ENCODE results near the gene NRG3.

NRG3 gene

DNA sequence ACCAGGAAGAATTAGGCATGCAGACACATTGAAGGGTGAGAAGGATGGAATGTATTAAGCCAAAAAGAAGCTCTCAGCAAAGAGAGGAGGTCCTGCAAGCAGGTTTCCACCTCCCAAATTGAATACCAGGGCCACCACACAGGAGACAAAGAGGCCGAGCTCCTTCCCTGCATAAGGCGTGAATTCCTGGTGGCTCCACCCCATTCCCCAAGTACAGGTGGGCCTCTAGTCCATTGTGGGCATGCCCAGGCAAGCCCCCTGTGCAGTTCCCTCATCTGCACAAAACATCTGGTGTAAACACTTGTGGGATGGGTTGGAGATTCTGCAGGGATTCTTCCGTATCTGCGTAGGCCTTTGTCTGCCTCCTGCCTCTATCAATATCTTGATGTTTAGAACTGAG, 817.5 kb downstream of the NRG3 start:
- H3K27ac Mint-ChIP-seq, result no peak overlapping the region
- H3K4me3 Mint-ChIP-seq, result no peak overlapping the region
- H3K9me3 Mint-ChIP-seq, result peaks cover 6 to 15% of the 10 kb centered on the region in 2 donors
- H3K27me3 Mint-ChIP-seq, result no peaks in the 10 kb centered on the region
- no peak for ATAC-seq (replicated peaks)
- H3K4me1 Mint-ChIP-seq (ENCODE audit: low read depth in 2 of 2), result no peaks in the 10 kb centered on the region
- no peak for DNase-seq
- no peaks in the 10 kb centered on the region for H3K36me3 Mint-ChIP-seq (ENCODE audit: insufficient read depth)

DNA sequence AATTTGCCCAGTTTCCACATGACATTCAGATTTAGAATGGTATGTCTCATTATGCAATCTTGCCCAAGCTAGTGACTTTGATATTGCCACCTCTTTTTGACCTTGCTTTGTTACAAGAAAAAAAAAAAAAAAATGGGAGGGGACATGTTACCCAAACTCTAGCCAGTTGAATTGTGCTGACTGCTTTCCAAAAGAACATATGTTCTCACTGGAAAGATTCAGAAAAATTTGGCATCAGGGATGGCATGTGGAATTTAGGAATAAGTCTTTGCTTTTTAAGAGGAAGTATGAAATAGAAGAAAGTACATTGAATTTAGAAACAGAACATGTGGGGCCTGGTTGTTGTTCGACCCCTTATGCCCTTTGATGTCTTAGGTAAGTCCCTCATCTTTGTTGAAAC, 846.8 kb downstream of the NRG3 start:
- ATAC-seq (replicated peaks), result no peak
- no peaks in the 10 kb centered on the region for H3K4me1 Mint-ChIP-seq (ENCODE audit: low read depth in 2 of 2)
- H3K4me3 Mint-ChIP-seq, result no peak overlapping the region
- H3K27me3 Mint-ChIP-seq, result no peaks in the 10 kb centered on the region
- H3K27ac Mint-ChIP-seq, result no peak overlapping the region
- DNase-seq, result no peak
- peaks cover 9 to 24% of the 10 kb centered on the region in 2 donors for H3K9me3 Mint-ChIP-seq
- no peaks in the 10 kb centered on the region for H3K36me3 Mint-ChIP-seq (ENCODE audit: insufficient read depth)

DNA sequence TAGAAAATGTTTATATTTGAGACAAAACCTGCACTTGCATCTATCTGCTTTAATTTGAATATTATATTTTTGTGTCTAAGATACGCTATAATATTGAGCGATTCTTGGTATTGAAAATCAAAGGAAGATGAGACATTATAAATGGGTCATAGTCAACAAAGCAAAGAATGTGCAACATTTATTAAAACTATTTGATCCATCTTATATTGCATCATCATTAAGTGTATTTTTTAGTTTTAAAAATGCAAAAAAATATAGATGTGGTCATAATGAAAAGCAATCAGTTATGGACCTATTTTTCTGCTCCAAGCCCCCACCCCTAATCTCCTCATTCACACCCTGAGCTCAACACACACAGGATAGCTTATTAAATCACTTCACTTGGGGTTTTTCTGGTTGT, 847.3 kb downstream of the NRG3 start:
- H3K27me3 Mint-ChIP-seq, result no peaks in the 10 kb centered on the region
- no peaks in the 10 kb centered on the region for H3K36me3 Mint-ChIP-seq (ENCODE audit: insufficient read depth)
- no peak for ATAC-seq (replicated peaks)

DNA sequence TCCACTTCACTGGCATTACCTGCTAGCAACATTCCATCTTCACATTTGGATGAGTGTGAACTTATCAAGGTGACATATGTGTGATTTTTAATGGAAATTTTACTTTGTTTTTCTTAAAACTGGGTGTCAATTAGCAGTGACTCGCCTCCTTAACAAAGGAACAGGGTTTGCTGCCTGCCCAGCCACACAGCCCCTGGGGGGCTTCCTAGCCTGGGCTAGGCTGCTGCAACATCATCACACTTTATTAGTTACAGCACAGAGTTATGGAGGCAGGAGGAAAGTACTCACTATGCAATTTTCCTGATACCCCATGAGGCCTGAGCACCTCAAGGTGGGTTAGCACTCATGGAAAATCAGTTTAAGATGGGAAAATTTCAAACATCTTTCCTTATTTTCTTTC, 861.3 kb downstream of the NRG3 start:
- DNase-seq, result no peak
- Mint-ChIP-seq H3K4me3 (no peak overlapping the region), H3K4me1 (ENCODE audit: low read depth in 2 of 2) (no peaks in the 10 kb centered on the region), H3K27ac (no peak overlapping the region), H3K36me3 (ENCODE audit: insufficient read depth) (no peaks in the 10 kb centered on the region), H3K9me3 (peaks cover 6 to 7% of the 10 kb centered on the region in 2 donors), H3K27me3 (no peaks in the 10 kb centered on the region)
- ATAC-seq (replicated peaks), result no peak

More for the DNA sequence above, 847.3 kb downstream of the NRG3 start:
- DNase-seq, result no peak
- Mint-ChIP-seq H3K9me3 (peaks cover 9 to 26% of the 10 kb centered on the region in 2 donors), H3K4me1 (ENCODE audit: low read depth in 2 of 2) (no peaks in the 10 kb centered on the region), H3K27ac (no peak overlapping the region), H3K4me3 (no peak overlapping the region)

DNA sequence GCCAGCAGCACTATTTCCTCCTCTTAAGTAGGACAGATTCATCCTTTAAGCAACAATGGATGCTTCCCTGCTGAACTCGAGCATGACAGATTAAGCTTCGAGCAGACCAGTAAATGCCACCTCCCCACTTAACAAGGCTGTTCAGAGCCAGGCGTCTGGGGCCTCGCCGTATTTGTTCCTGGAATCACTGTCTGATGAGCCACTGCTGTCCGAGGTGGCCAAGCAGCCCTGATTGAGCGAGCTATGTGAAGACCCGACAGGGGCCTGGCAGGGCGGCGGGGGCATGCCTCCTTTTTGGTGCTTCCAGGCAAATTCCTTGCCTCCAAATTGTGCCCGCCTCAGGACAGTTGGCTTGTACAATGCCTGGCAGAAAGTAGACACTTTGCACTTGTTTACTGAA, 862.6 kb downstream of the NRG3 start:
- Mint-ChIP-seq H3K9me3 (peaks cover 5 to 6% of the 10 kb centered on the region in 2 donors), H3K36me3 (ENCODE audit: insufficient read depth) (no peaks in the 10 kb centered on the region), H3K4me3 (no peak overlapping the region), H3K27me3 (no peaks in the 10 kb centered on the region), H3K27ac (no peak overlapping the region), H3K4me1 (ENCODE audit: low read depth in 2 of 2) (no peaks in the 10 kb centered on the region)
- DNase-seq, result no peak
- no peak for ATAC-seq (replicated peaks)

DNA sequence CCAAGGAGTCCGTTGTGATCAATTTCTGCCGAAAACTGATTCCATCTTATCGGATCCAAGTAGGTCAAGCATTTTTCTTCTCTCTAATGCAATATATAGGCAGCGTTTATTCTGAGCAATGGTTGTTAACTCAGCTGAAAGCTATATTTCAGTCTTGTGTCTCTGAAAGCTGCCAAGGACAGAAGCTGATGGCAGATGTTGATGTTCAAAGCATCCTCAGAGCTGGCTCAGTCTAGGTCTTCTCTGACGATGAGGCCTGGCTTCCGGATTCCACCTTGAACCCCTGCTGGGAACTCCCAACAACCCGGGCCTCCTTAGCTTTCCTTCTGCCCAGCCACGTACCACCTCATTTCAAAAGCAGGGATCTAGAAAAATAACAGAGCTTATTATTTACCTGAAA, 863.6 kb downstream of the NRG3 start:
- no peak overlapping the region for H3K4me3 Mint-ChIP-seq
- H3K27me3 Mint-ChIP-seq, result no peaks in the 10 kb centered on the region
- DNase-seq (no peak), ATAC-seq (replicated peaks) (no peak)
- H3K4me1 Mint-ChIP-seq (ENCODE audit: low read depth in 2 of 2), result no peaks in the 10 kb centered on the region
- H3K36me3 Mint-ChIP-seq (ENCODE audit: insufficient read depth), result no peaks in the 10 kb centered on the region
- H3K9me3 Mint-ChIP-seq, result peaks cover 2 to 3% of the 10 kb centered on the region in 2 donors
- no peak overlapping the region for H3K27ac Mint-ChIP-seq

DNA sequence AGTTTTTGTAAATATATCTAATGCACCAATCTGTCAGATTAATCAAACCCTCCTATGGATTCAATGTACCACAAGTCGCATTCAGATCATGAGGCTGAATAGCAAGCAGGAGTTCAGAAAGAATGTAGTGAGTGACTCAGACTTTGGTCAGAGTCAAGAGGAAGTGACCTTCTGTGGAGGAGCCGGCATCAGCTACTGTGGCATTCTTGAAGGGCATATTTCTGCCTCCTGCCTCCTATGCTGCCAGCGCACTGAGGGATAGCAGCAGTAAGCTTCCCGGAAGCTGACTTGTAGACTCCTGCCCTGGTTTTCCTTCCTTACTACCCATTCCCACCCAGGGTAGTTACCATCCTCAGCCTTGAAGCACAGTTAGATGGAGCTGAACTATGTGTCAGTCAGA, 867.5 kb downstream of the NRG3 start:
- Mint-ChIP-seq H3K4me3 (no peak overlapping the region), H3K27me3 (no peaks in the 10 kb centered on the region), H3K4me1 (ENCODE audit: low read depth in 2 of 2) (no peaks in the 10 kb centered on the region), H3K36me3 (ENCODE audit: insufficient read depth) (no peaks in the 10 kb centered on the region), H3K9me3 (no peaks in the 10 kb centered on the region), H3K27ac (no peak overlapping the region)
- DNase-seq (no peak), ATAC-seq (replicated peaks) (no peak)

DNA sequence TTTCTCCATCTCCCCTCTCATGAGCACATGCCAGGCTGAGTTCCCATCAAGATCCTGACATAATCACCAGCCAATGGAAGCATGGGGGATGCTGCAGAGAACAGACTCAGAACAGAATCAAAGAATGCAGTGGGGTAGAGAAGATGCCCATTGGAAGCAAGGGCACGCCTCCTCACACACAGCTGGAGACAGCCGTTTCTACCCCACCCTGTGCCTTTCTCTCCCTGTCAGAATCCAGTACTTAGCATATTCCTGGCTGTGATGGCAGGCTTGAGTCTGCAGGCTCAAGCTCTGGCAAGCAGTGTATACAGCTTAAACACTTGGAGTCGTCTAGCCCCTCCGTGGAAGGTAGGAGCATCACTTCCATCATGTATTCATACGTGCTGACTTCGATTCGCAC, 867.9 kb downstream of the NRG3 start:
- Mint-ChIP-seq H3K36me3 (ENCODE audit: insufficient read depth) (no peaks in the 10 kb centered on the region), H3K27ac (no peak overlapping the region), H3K4me1 (ENCODE audit: low read depth in 2 of 2) (no peaks in the 10 kb centered on the region), H3K27me3 (no peaks in the 10 kb centered on the region), H3K4me3 (no peak overlapping the region), H3K9me3 (no peaks in the 10 kb centered on the region)
- DNase-seq, result no peak
- no peak for ATAC-seq (replicated peaks)

DNA sequence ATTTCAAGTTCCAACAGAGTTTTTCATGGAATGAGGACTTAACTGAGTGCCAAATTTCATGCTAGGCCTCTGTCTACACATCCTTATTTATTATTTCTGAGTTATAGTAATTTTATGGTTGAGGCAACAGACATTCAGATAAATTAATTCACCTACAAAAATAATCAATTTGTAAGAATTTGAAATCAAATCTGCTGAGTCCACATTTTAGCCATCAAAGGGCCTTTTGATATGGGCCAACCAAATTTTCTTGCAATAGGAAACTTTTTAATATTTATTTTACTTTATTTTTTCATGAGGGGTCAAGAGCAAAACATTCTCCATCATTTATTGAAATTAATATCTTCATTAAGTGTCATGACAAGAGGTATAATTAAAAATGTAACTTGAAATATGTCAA, 875.5 kb downstream of the NRG3 start:
- Mint-ChIP-seq H3K9me3 (peaks cover 0 to 1% of the 10 kb centered on the region in 2 donors), H3K4me1 (ENCODE audit: low read depth in 2 of 2) (no peaks in the 10 kb centered on the region), H3K27me3 (no peaks in the 10 kb centered on the region), H3K4me3 (no peak overlapping the region), H3K27ac (no peak overlapping the region), H3K36me3 (ENCODE audit: insufficient read depth) (no peaks in the 10 kb centered on the region)
- ATAC-seq (replicated peaks) (no peak), DNase-seq (no peak)

DNA sequence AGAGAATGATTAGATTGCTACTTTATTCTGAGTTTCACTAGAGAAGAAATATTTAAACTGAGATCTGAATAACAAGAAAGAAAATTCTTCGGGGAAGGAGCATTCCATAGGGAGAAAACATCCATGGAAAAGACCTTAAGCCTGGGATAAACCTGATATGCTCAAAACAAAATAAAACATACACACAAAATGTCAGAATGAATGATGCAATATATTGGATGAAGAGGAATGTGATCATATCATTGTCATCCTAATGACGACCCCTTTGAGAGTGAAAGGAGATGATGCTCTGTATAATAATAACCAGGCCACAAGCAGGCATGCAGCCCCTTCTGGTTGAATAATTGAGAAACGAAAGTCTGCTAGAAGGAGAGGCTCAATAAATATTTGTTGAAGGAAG, 882.4 kb downstream of the NRG3 start:
- H3K4me1 Mint-ChIP-seq (ENCODE audit: low read depth in 2 of 2), result no peaks in the 10 kb centered on the region
- H3K4me3 Mint-ChIP-seq, result no peak overlapping the region
- peaks cover 3% of the 10 kb centered on the region for H3K36me3 Mint-ChIP-seq (ENCODE audit: insufficient read depth)
- DNase-seq (no peak), ATAC-seq (replicated peaks) (no peak)
- no peaks in the 10 kb centered on the region for H3K27me3 Mint-ChIP-seq
- peaks cover 12 to 15% of the 10 kb centered on the region in 2 donors for H3K9me3 Mint-ChIP-seq
- no peak overlapping the region for H3K27ac Mint-ChIP-seq

DNA sequence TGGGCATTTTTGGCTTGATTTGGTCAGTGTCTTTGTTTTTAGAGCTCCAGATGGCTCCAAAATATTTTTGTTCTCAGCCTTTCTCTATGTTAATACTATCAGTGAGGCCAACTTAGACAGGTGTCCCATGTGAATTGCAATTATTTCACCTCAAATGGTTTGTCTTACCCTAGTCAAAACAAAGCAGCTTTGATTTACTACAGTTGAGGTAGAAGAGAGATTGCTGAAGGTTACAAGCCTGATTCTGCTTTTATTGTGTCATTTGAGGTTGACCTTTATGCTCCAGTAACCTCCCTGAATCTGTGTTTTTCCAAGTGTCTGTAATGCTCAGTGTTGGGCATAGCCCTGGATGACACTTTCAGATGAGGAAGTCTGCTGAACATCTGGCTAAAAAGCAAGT, 882.9 kb downstream of the NRG3 start:
- no peak overlapping the region for H3K27ac Mint-ChIP-seq
- H3K9me3 Mint-ChIP-seq, result peaks cover 12 to 15% of the 10 kb centered on the region in 2 donors
- ATAC-seq (replicated peaks), result no peak
- H3K36me3 Mint-ChIP-seq (ENCODE audit: insufficient read depth), result peaks cover 3% of the 10 kb centered on the region
- H3K27me3 Mint-ChIP-seq, result no peaks in the 10 kb centered on the region
- no peak overlapping the region for H3K4me3 Mint-ChIP-seq
- DNase-seq, result no peak
- H3K4me1 Mint-ChIP-seq (ENCODE audit: low read depth in 2 of 2), result no peaks in the 10 kb centered on the region

DNA sequence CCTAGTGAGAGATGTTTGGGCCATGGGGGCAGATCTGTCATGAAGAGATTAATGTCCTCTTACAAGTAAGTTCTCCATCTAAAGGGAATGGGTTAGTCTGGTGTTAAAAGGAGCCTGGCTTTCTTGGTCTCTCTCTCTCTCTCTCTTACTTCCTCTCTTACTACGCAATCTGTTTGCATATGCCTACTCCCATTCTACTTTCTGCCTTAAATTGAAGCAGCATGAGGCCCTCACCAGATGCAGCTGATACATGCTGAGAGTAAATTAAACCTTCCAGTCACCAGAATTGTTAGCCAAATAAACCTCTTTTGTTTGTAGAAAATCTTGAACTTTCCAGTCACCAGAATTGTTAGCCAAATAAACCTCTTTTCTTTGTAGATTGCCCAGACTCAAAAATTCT, 884.1 kb downstream of the NRG3 start:
- H3K4me3 Mint-ChIP-seq, result no peak overlapping the region
- peaks cover 3% of the 10 kb centered on the region for H3K36me3 Mint-ChIP-seq (ENCODE audit: insufficient read depth)
- DNase-seq (no peak), ATAC-seq (replicated peaks) (no peak)
- no peaks in the 10 kb centered on the region for H3K4me1 Mint-ChIP-seq (ENCODE audit: low read depth in 2 of 2)
- H3K27me3 Mint-ChIP-seq, result no peaks in the 10 kb centered on the region
- H3K27ac Mint-ChIP-seq, result no peak overlapping the region
- peaks cover 12 to 15% of the 10 kb centered on the region in 2 donors for H3K9me3 Mint-ChIP-seq

DNA sequence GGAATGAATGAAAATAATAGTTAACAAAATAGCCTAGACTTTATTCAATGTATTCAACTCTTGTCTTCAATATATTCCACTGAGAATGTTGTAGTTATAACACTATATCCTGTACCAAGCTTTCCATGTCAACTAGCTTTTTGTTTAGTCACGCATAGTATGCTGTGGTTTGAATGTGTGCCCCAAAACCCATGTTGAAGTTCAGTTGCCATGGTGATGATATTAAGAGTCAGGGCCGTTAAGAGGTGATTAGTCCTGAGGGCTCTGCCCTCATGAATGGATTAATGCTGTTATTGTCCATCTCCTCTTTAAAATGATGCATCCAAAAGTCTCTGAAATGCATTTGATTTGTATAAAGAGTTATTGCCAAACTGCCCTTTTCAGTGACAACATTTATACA, 887.6 kb downstream of the NRG3 start:
- Mint-ChIP-seq H3K9me3 (peaks cover 3 to 22% of the 10 kb centered on the region in 2 donors), H3K4me3 (no peak overlapping the region)
- DNase-seq, result no peak

DNA sequence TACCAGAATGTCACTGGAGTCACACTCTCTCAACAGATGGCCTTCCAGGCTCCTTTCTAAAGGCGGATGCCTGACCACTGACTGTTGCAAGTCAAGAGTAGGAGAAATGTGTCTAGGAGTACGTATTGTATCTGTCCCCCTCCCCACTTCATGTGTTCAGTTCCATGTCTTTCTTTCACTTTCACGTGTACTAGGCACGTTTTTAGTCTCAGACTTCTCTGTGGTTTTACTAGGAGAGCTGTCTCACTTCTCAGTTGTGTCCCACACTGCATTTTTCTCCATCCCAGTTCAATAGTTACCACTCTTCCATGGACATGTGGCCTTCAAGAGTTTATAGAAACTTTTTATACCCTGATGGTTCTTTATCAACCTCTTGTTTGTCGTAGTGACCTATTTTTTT, 893.0 kb downstream of the NRG3 start:
- peaks cover 7 to 20% of the 10 kb centered on the region in 2 donors for H3K9me3 Mint-ChIP-seq
- no peaks in the 10 kb centered on the region for H3K36me3 Mint-ChIP-seq (ENCODE audit: insufficient read depth)
- DNase-seq (no peak), ATAC-seq (replicated peaks) (no peak)
- no peaks in the 10 kb centered on the region for H3K4me1 Mint-ChIP-seq (ENCODE audit: low read depth in 2 of 2)
- H3K27me3 Mint-ChIP-seq, result no peaks in the 10 kb centered on the region
- H3K27ac Mint-ChIP-seq, result no peak overlapping the region
- no peak overlapping the region for H3K4me3 Mint-ChIP-seq

More for the DNA sequence above, 887.6 kb downstream of the NRG3 start:
- ATAC-seq (replicated peaks), result no peak
- Mint-ChIP-seq H3K27me3 (no peaks in the 10 kb centered on the region), H3K4me1 (ENCODE audit: low read depth in 2 of 2) (no peaks in the 10 kb centered on the region), H3K36me3 (ENCODE audit: insufficient read depth) (peaks cover 3% of the 10 kb centered on the region), H3K27ac (no peak overlapping the region)

DNA sequence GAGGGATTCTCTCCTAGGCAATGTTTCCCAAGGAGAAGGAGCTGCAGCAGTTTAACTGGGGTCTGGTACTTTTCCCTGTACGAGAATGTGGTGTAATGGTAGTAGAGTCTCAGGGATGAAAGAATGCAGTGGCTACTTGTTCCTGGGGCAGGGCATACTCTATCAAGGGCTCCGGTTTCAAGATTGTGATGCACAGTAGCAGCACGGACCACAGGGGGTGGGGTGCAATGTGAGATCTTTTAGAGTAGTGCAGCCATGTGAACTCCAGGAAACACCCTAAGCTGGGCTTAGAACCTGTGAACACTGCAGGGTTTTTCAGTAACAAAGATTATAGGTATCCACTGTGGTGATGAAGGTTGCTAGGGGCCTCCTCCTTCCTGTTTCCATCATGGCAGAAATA, 903.9 kb downstream of the NRG3 start:
- DNase-seq (no peak), ATAC-seq (replicated peaks) (no peak)
- no peaks in the 10 kb centered on the region for H3K27me3 Mint-ChIP-seq
- no peak overlapping the region for H3K27ac Mint-ChIP-seq
- H3K9me3 Mint-ChIP-seq, result peaks cover 11 to 21% of the 10 kb centered on the region in 2 donors
- H3K4me1 Mint-ChIP-seq (ENCODE audit: low read depth in 2 of 2), result no peaks in the 10 kb centered on the region
- no peak overlapping the region for H3K4me3 Mint-ChIP-seq
- H3K36me3 Mint-ChIP-seq (ENCODE audit: insufficient read depth), result no peaks in the 10 kb centered on the region
